Stimulated activated CD8-positive, alpha-beta memory T cell treated with anti-CD3 and anti-CD28 coated beads, Interleukin-15, amount 100 ng/mL, for 1 hour (primary cell): ENCODE measurements around the gene BANP.
"Not testable (repeated sequence)": the region's sequence is repeated elsewhere in the genome, so short reads cannot be mapped to it uniquely, and the experiment has no call there.

Experiments used
- DNase-seq: peaks from one replicate; pipeline ENCODE4 v3.0.0-alpha.2; 2020; ENCODE audit warnings: low read depth

The BANP gene

GRCh38 chr16:88016386-88016785 lies 65.2 kb downstream of the BANP start:
- DNase-seq: not testable (repeated sequence)

- no peak for DNase-seq
Observed at GRCh38 chr16:88016964-88017363, 65.7 kb downstream of the BANP start.

DNA sequence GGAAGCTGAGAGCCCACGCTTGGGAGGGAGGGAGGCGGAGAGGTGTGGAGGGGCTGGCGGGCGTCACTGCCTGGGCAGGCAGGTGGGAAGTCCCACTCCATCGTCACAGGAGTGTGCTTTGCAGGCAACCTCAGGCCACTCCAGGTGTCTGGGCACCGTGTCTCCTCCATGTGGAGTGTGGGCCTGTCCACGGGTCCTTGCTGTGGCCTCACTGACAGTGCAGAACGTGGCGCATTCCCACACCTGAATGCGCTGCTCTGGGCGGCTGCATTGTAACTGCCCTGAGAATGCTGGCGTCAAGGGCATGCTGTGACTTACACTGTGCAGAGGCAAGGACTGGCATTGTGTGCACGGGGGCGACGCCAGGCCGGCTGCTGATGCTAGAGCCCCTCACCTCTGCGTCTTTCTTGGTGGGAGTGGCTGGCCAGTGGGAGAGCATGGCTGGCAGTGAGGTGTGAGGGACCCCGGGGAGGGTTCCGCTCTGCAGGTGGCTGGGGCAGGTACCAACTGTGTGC lies 66.4 kb downstream of the BANP start:
- DNase-seq: no peak

DNA sequence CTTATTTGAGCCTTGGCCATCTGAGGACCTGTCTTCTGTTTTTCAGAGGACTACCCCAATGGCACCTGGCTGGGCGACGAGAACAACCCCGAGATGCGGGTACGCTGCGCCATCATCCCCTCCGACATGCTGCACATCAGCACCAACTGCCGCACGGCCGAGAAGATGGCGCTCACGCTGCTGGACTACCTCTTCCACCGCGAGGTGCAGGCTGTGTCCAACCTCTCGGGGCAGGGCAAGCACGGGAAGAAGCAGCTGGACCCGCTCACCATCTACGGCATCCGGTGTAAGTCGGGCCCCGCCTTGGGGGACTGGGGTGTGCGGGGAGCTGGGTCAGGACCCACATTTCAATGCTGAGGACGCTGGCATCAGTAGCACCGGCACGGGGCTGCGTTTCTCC lies 67.1 kb downstream of the BANP start:
- not testable (repeated sequence) for DNase-seq

- DNase-seq: not testable (repeated sequence)
Observed at GRCh38 chr16:88019041-88019820, 68.0 kb downstream of the BANP start.

GRCh38 chr16:88019821-88020515 lies 68.7 kb downstream of the BANP start:
- DNase-seq: no peak

GRCh38 chr16:88020516-88020885 lies 69.3 kb downstream of the BANP start:
- no peak for DNase-seq

GRCh38 chr16:88021041-88021970 lies 70.1 kb downstream of the BANP start:
- not testable (repeated sequence) for DNase-seq

GRCh38 chr16:88022076-88023042 lies 71.1 kb downstream of the BANP start:
- no peak for DNase-seq

DNA sequence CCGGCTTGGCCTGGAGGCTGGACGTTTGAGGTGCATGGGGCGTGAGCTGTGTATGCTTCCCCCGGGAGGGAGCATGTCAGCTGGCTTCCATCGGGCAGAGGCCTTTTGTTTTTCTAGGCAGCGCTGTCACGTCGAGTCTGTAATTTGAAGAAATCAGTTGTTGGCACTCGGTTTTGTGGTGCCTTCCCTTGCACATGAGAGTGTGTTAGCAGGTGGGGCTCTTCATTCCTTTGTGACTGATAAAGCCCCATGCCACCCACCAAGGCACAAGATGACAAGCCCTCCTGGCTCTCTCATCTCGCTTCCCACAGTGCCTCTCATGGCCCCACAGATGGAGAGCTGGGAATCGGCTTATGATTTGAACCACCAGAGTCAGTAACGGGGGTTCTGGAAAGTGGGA lies 72.1 kb downstream of the BANP start:
- DNase-seq: no peak

DNA sequence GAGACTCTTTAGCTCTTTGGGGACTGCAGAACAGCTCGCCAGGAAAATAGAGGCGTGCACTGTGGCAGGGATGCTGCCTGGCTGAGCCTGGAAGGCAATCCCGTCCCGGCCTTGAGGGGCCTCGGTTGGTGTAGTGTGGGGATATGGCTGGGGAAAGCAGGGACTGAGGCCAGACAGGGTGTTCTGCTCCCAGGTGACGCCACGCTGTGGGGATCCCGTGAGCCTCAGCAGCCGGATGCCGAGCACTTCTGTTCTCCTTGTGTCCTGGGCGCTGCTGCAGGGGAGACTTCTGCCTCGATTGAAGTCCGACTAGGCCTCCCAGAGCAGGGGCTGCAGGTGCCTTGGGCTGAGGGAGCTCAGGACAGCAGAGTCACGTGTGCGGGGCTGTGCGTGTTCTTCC lies 72.6 kb downstream of the BANP start:
- DNase-seq: no peak

GRCh38 chr16:88024491-88025085 lies 73.4 kb downstream of the BANP start:
- DNase-seq: not testable (repeated sequence)

DNA sequence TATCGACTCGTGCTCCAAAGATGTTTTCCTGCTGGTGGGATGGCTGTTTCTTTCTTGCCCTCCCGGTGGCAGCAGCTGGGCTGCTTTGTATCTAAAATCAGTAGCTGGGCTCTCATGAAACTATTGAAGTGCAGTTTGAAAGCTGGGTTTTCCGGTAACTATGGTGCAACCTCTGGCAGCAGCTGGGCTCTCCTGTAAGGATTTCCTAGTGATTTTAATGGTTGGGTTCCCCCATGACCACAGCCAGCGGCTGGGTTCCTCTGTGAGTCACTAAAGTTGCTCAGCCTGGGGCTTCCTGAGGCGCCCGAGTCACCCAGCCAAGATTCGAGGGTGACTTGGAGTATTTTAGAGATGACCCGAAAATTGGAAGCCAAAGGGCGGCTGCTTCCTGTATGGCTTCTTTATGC lies 73.9 kb downstream of the BANP start:
- not testable (repeated sequence) for DNase-seq

DNA sequence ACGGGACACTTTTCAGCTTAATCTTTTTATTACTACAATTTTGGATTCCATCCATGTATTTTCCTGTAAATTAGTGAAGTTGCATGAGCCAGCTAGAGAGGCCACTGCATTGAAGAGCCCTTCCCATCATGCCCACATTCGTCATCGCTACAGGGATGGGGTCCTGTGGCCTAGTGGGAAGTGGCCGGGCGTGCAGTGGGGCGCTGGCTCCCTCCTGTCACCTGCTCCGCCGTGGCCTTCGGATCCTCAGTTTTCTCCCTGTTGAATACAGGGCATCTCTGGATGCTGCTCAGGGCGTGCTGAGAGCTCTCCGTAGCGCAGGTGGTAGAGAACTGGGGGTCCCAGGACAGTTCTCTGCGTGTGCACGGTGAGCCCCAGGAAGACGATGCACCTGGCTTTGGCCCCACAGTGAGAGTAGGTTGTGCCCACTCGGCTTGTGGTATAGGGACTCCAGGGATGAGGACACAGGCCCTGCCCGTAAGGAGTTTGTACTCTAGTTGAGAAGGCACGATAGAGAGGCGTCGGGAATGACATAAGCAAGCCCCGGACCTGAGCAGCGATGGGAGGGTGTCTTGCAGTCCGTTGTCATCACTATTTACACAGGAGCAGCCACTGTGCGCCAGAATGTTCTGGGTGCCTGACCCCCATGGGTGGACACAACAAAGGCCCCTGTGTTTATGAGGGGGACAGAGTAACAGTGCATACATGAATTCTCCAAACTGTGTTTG lies 74.8 kb downstream of the BANP start:
- not testable (repeated sequence) for DNase-seq

- no peak for DNase-seq
Observed at GRCh38 chr16:88026964-88027938, 76.0 kb downstream of the BANP start.

DNA sequence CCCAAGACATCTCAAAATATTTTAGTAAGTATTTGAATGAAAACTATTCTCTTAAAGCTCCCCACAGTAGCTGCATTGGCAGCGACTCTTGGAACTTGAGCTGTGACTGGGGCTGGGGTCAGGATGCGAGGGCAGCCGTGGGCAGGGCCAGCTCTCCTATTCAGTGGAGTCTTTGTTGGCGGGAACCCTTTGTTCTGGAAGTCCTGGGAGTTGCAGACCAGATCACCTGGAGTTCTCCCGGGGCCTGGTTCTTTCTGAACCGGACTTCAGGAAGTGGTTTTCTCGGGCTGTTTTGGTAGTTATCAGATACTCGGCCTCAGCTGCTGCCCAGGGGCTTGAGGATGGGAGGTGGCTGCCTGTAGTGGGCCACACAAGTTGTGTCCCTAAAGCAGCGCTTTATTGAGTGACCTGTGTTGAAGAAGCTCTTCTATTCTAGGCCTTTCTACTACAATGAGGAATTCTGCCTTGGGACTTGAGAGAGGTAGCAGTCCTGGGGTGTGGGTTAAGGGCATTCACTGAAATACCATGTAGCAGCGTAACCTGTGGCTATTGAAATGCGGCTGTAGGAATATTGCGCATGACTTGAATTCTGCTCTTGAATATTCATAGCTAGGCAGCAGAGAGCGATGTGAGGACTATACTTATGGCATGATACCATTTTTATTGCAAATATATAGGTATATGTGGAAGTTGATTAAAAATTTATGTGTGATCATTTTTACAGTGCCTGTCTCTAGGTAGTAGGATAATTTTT lies 77.1 kb downstream of the BANP start:
- DNase-seq: not testable (repeated sequence)

DNA sequence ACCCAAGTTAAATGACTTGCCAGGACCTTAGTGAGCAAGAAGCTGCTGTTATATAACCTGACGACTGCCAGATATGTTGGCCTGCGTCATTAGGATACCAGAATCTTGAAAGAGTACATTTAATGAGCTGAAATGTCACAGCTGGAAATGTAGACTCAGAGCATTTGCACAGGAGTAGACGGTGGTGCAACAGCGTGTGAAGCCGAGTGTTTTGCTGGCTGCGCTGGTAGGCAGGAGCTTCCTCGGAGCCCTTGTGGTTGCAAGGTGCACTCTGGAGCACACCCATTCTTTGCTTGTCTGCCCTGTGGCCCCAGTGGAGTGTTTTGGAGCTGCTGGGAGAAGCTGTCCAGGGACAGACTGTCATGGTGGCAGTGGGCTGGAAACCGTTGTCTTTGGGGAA lies 79.3 kb downstream of the BANP start:
- DNase-seq: no peak

DNA sequence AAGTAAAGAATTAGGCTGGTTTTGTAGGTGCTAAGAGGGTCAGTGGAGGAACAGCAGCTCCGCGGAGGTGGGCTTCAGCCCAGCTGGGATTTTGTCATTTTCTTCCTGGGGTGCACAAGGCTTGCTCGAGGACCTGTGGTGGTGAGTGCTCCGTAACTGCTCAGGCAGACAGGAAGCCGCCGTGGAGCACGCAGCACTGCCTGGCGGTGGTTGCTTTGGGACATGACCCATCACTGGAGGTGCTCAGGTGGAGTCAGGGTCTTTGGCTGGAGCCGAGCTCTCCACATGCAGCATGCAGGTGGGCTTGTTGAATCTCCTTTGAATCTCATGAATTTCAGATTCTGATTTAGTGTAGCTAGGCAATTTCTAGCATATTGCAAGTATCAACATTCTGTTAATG lies 79.7 kb downstream of the BANP start:
- not testable (repeated sequence) for DNase-seq
